Natural killer cell (primary cell): ENCODE results near the gene HNRNPR. TPM values are rescaled to one million over a fixed set of nuclear protein-coding genes. Genes with fewer than 3 reads are reported as not detected.

Experiments
- ATAC-seq, 3 donors: fragments of 150-1000 bp in 2 of 3; fragments of 200-7000 bp in 1 of 3; cut with Tn5 transposase; 1 replicate in 1 of 3; 2 replicates in 2 of 3; pipeline ENCODE4 v1.10.0; 2021; ENCODE audit warnings: mild to moderate bottlenecking in 2 of 3, moderate library complexity in 2 of 3
- DNase-seq, 2 donors: peaks; one replicate each; pipeline versions ENCODE4 v3.0.0 to v3.0.0-alpha.2; 2013 to 2021; ENCODE audit warnings: mixed read lengths in 1 of 2
- H3K27ac ChIP-seq: one replicate; pipeline ENCODE4 v1.5.1; 2013; ENCODE audit warnings: mild to moderate bottlenecking, low read length
- H3K27me3 ChIP-seq: one replicate; pipeline ENCODE4 v1.6.1; 2013; ENCODE audit warnings: low read length; ENCODE audit not compliant: control insufficient read depth, insufficient read depth
- H3K36me3 ChIP-seq: one replicate; pipeline ENCODE4 v1.6.1; 2013; ENCODE audit warnings: low read length; ENCODE audit not compliant: control insufficient read depth, insufficient read depth
- H3K4me1 ChIP-seq: one replicate; pipeline ENCODE4 v1.6.1; 2013; ENCODE audit warnings: low read length; ENCODE audit not compliant: control insufficient read depth, insufficient read depth
- H3K4me3 ChIP-seq: one replicate; pipeline ENCODE4 v1.5.1; 2013; ENCODE audit warnings: low read length
- H3K9me3 ChIP-seq: one replicate; pipeline ENCODE4 v1.6.1; 2013; ENCODE audit warnings: low read length; ENCODE audit not compliant: control insufficient read depth, insufficient read depth
- H3K27ac Mint-ChIP-seq, 2 donors: one replicate each; pipeline ENCODE4 v1.8.0; 2022; ENCODE audit warnings: mild to moderate bottlenecking in 2 of 2, mixed read lengths in 2 of 2, moderate library complexity in 1 of 2
- H3K27me3 Mint-ChIP-seq, 2 donors: one replicate each; pipeline ENCODE4 v1.8.0; 2022; ENCODE audit warnings: low read depth in 2 of 2, mixed read lengths in 2 of 2
- H3K36me3 Mint-ChIP-seq: one replicate; pipeline ENCODE4 v1.8.0; 2022; ENCODE audit warnings: mixed read lengths
- H3K4me1 Mint-ChIP-seq, 2 donors: one replicate each; pipeline ENCODE4 v1.8.0; 2022; ENCODE audit warnings: mixed read lengths in 2 of 2
- H3K4me3 Mint-ChIP-seq: one replicate; pipeline ENCODE4 v1.8.0; 2022; ENCODE audit warnings: mild to moderate bottlenecking, moderate library complexity, mixed read lengths
- H3K9me3 Mint-ChIP-seq, 2 donors: one replicate each; pipeline ENCODE4 v1.8.0; 2022; ENCODE audit warnings: mixed read lengths in 2 of 2
- WGBS: methylation state at CpG from one replicate; pipeline ENCODE4 v1.1.7; 2013; ENCODE audit warnings: missing lambda C conversion rate; ENCODE audit not compliant: insufficient coverage; 5-methylcytosine and 5-hydroxymethylcytosine counted together
- intact Hi-C: fragments of 100-400 bp; cut with micrococcal nuclease; formaldehyde crosslinking; loops from one replicate; pipeline ENCODE4 v1.14.2; 2022
- total RNA-seq, 4 donors: library from RNA; stranded (reverse); fragments of 120-200 nt in 1 of 4; gene quantifications; one replicate each; pipeline versions ENCODE4 v1.2.3 to v1.2.4, GENCODE V29; 2013 to 2022
- TF ChIP-seq, protein P1 (sequence below): fragments of 200-600 bp; IDR thresholded peaks from one replicate; pipeline ENCODE4 v1.8.0; 2022; ENCODE audit warnings: antibody characterized with exemption

The HNRNPR gene
- total RNA-seq, 3 donors from 2014 or later (not counting 1 experiment from before 2014, with no cell fraction given): 126 to 134 (median 128) TPM

DNA sequence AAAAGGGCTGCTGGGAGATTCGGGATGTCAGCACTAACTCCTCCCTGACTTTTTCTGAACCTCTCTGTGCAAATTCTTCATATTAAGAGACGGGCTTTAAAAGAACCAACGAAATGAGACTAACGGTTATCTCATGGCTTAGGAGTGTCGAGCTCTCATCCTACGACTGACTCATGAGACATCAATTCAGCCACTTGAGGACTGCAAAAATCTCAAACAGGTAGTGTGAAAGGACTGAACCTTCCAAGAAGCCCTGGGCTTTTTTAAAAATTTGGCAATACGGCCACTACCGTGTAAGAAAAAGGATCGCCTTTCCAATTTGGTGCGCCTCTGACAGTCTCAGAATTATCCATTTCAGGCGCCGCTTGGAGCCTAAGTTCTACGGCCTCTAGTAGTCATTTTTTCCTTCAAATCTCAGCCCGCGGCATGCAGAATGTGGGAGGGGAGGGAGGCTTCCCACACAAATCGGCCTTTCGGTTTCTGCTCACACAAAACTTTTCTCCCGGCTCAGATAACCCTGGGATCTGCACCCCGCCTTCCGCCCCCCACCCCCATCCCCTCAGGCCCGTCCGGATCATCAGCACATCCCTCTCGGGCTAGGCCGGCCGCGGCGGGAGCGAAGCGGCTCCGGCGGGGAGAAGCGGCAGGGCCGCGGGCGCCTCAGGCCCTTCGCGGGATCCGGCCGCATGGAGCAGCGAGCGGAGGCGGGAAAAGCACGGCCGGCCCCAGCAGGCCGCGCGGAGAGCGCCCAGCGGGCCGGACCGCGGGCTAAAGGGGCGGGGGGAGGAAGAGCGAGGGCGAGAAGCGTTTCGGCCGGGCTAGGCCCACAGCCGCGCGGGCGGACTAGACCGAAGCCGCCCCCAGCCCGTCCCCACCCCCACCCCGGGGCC lies 618 bp downstream of the HNRNPR start:
- no peaks in the 10 kb centered on the region for H3K9me3 Mint-ChIP-seq
- peak; percentile 3 to 20 (median 8) for ATAC-seq
- WGBS: 0% methylated on average over 61 of the region's 66 CpGs
- Histone ChIP-seq H3K36me3 (peaks cover under 1% of the 10 kb centered on the region), H3K9me3 (no peaks in the 10 kb centered on the region), H3K4me1 (peaks cover 12% of the 10 kb centered on the region), H3K27me3 (no peaks in the 10 kb centered on the region), H3K4me3 (peak overlapping the region; percentile 90), H3K27ac (peak overlapping the region; percentile 86)
- TF ChIP-seq, protein P1, sequence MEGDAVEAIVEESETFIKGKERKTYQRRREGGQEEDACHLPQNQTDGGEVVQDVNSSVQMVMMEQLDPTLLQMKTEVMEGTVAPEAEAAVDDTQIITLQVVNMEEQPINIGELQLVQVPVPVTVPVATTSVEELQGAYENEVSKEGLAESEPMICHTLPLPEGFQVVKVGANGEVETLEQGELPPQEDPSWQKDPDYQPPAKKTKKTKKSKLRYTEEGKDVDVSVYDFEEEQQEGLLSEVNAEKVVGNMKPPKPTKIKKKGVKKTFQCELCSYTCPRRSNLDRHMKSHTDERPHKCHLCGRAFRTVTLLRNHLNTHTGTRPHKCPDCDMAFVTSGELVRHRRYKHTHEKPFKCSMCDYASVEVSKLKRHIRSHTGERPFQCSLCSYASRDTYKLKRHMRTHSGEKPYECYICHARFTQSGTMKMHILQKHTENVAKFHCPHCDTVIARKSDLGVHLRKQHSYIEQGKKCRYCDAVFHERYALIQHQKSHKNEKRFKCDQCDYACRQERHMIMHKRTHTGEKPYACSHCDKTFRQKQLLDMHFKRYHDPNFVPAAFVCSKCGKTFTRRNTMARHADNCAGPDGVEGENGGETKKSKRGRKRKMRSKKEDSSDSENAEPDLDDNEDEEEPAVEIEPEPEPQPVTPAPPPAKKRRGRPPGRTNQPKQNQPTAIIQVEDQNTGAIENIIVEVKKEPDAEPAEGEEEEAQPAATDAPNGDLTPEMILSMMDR: no peak
- H3K36me3 Mint-ChIP-seq: no peaks in the 10 kb centered on the region
- H3K4me3 Mint-ChIP-seq: peak overlapping the region; percentile 78
- H3K4me1 Mint-ChIP-seq: peaks cover 54% of the 10 kb centered on the region in 2 donors
- peak; percentile 29 to 50 for DNase-seq
- intact Hi-C loops: loop anchor here (1.0 to 2.0 kb wide), 2 partner anchors 25 to 61 kb away; no protein-coding TSS in a partner anchor
- H3K27me3 Mint-ChIP-seq: no peaks in the 10 kb centered on the region
- H3K27ac Mint-ChIP-seq: peak overlapping the region; percentile 86 to 98

DNA sequence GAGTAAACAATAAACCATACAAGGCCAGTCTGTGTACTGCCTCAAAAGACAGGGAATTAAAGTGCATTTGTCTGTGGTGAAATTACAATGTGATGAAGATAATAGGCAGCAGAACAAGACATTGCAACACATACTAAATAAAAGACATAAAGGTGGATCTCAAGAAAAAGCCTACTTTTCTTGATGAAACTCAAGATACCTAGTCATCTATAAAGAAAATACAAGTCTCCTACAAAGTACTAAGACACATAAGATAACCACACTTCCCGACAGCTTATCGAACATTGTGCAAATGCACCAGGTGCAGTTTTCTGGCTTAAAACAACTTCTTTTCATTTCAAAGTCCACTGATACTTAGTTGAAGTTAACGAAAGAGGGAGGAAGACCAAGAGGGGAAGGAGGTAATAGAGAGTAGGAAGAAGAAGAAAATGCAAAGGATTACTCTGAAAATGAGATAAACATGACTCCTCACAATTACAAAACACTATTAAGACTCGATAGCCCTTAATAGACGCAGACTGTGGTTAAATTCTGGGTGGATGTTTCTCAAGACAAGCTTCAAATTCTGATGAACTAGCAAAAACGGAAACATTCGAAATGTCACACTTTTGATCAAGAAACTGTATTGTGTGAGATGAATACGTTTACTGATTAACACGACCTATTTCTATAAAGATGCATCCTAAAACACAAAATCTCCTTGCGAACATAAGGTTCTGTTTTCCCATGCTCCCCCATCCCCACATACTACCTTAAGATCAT lies 2.0 kb downstream of the HNRNPR start:
- Mint-ChIP-seq H3K36me3 (peaks cover 2% of the 10 kb centered on the region), H3K4me3 (peak overlapping the region; percentile 78), H3K27ac (peak overlapping the region; percentile 64 to 98), H3K27me3 (no peaks in the 10 kb centered on the region), H3K4me1 (peaks cover 57 to 58% of the 10 kb centered on the region in 2 donors), H3K9me3 (no peaks in the 10 kb centered on the region)
- TF ChIP-seq, protein P1: no peak
- ATAC-seq (no peak), DNase-seq (peak in 1 of 2 donors; percentile 17)
- intact Hi-C loops: loop anchor here (2.0 kb wide), 1 partner anchor 63 kb away; no protein-coding TSS in a partner anchor
- peak overlapping the region; percentile 90 for H3K4me3 ChIP-seq
- H3K9me3 ChIP-seq: no peaks in the 10 kb centered on the region
- peaks cover 12% of the 10 kb centered on the region for H3K4me1 ChIP-seq
- 3% methylated on average over 7 of the region's 10 CpGs for WGBS
- H3K36me3 ChIP-seq: peaks cover 10% of the 10 kb centered on the region
- no peaks in the 10 kb centered on the region for H3K27me3 ChIP-seq
- H3K27ac ChIP-seq: peak overlapping the region; percentile 31

DNA sequence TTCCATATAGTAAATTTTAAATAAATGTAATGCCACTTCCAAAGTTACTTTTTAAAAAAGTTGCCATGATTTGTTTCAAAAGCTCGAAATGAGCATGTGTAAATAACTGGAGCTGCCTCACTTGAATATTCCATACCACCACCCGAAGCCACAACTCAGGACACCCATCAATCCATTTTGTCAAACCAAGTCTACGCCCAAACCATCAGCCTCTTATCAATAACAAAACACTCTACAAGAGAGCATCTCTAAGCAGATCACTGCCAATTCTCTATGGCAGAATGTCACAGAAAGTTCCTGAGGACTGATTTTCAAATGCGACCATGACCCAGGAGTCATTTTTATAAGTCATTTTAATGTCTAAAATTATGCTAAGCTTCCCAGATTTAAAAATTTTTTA lies 4.5 kb downstream of the HNRNPR start:
- no peaks in the 10 kb centered on the region for H3K9me3 ChIP-seq
- H3K27ac ChIP-seq: no peak overlapping the region
- intact Hi-C loops: no loop called here
- H3K27me3 Mint-ChIP-seq: no peaks in the 10 kb centered on the region
- TF ChIP-seq, protein P1: no peak
- peaks cover 6% of the 10 kb centered on the region for H3K4me1 ChIP-seq
- ATAC-seq (no peak), DNase-seq (no peak)
- H3K36me3 ChIP-seq: peaks cover 21% of the 10 kb centered on the region
- H3K27me3 ChIP-seq: no peaks in the 10 kb centered on the region
- H3K36me3 Mint-ChIP-seq: peaks cover 6% of the 10 kb centered on the region
- H3K4me3 Mint-ChIP-seq: no peak overlapping the region
- H3K27ac Mint-ChIP-seq: peak overlapping the region in 1 of 2 donors; percentile 98
- H3K4me1 Mint-ChIP-seq: peaks cover 51% of the 10 kb centered on the region in 2 donors
- 88% methylated on average over 4 of the region's 4 CpGs for WGBS
- H3K4me3 ChIP-seq: no peak overlapping the region
- H3K9me3 Mint-ChIP-seq: no peaks in the 10 kb centered on the region
